ENCODE measurements around the gene DOCK2.

DNA sequence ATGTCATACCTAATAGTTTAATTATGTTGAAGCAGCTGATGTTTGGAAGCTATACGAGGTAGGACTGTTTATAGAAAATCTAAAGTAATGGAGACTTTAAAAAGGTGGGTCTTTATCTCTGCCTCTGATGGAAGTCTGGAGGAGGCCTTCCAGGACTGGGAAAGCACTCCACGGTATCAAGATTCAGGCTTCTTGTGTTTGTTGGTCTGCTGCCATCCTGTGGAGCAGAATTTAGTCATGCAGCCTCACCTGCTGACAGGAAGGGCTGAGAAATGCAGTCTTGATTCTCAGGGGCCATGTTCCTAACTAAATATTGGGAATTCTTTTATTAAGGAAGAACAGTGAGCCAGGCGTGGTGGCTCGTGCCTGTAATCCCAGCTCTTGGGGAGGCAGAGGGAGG is 37.6 kb upstream of the DOCK2 start:
- TF ChIP-seq MAX (IDR thresholded peaks at IDR 0.05) (no peak), RCOR1 (IDR thresholded peaks at IDR 0.05; ENCODE audit: low read depth, low read length) (no peak), CTCF (IDR thresholded peaks at IDR 0.05) (no peak), CBX8 (IDR thresholded peaks at IDR 0.05) (no peak), POLR2A (IDR thresholded peaks at IDR 0.05; ENCODE audit: low read length) (no peak), EHMT2 (IDR thresholded peaks at IDR 0.05; ENCODE audit: low read depth) (no peak), REST (IDR thresholded peaks at IDR 0.05) (no peak), CHD4 (IDR thresholded peaks at IDR 0.05; ENCODE audit: borderline replicate concordance) (no peak), ZC3H11A (IDR thresholded peaks at IDR 0.05) (no peak), EP300 (IDR thresholded peaks at IDR 0.05) (no peak), ZNF302 (CRISPR knock-in tag; IDR thresholded peaks at IDR 0.05) (no peak), ESRRA (IDR thresholded peaks at IDR 0.05; ENCODE audit: borderline replicate concordance, low read length) (no peak)
- TF ChIP-seq, protein P1, sequence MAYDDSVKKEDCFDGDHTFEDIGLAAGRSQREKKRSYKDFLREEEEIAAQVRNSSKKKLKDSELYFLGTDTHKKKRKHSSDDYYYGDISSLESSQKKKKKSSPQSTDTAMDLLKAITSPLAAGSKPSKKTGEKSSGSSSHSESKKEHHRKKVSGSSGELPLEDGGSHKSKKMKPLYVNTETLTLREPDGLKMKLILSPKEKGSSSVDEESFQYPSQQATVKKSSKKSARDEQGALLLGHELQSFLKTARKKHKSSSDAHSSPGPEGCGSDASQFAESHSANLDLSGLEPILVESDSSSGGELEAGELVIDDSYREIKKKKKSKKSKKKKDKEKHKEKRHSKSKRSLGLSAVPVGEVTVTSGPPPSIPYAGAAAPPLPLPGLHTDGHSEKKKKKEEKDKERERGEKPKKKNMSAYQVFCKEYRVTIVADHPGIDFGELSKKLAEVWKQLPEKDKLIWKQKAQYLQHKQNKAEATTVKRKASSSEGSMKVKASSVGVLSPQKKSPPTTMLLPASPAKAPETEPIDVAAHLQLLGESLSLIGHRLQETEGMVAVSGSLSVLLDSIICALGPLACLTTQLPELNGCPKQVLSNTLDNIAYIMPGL (CRISPR knock-in tag; IDR thresholded peaks at IDR 0.05; ENCODE audit: borderline replicate concordance): no peak
- TF ChIP-seq, protein P2, sequence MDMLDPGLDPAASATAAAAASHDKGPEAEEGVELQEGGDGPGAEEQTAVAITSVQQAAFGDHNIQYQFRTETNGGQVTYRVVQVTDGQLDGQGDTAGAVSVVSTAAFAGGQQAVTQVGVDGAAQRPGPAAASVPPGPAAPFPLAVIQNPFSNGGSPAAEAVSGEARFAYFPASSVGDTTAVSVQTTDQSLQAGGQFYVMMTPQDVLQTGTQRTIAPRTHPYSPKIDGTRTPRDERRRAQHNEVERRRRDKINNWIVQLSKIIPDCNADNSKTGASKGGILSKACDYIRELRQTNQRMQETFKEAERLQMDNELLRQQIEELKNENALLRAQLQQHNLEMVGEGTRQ (IDR thresholded peaks at IDR 0.05): no peak

All from A549 (cell line).